HEK293T (cell line): ENCODE measurements around the gene TMEM171.

Source experiments
- ARNT ChIP-seq: fragments of 450-650 bp; IDR thresholded peaks from 2 replicates; pipeline ENCODE4 v1.6.1; 2017; ENCODE audit warnings: mild to moderate bottlenecking
- BHLHE40 ChIP-seq: fragments of 450-650 bp; IDR thresholded peaks from 2 replicates; pipeline ENCODE4 v1.6.1; 2016; ENCODE audit warnings: mild to moderate bottlenecking, moderate library complexity, borderline replicate concordance
- CTBP1 ChIP-seq: fragments of 450-650 bp; IDR thresholded peaks from 2 replicates; pipeline ENCODE4 v1.6.1; 2016; ENCODE audit warnings: borderline replicate concordance
- ELF4 ChIP-seq: fragments of 450-650 bp; IDR thresholded peaks from 2 replicates; pipeline ENCODE4 v1.6.1; 2017; ENCODE audit warnings: antibody characterized with exemption
- FOXK2 ChIP-seq: fragments of 450-650 bp; IDR thresholded peaks from 2 replicates; pipeline ENCODE4 v1.6.1; 2016; ENCODE audit warnings: mild to moderate bottlenecking
- FOXM1 ChIP-seq: fragments of 450-650 bp; IDR thresholded peaks from 2 replicates; pipeline ENCODE4 v1.6.1; 2017; ENCODE audit warnings: mild to moderate bottlenecking, borderline replicate concordance
- HDGF ChIP-seq: fragments of 450-650 bp; IDR thresholded peaks from 2 replicates; pipeline ENCODE4 v1.6.1; 2017; ENCODE audit warnings: antibody characterized with exemption, borderline replicate concordance
- LEF1 ChIP-seq: fragments of 450-650 bp; IDR thresholded peaks from 2 replicates; pipeline ENCODE4 v1.6.1; 2017; ENCODE audit warnings: mild to moderate bottlenecking, borderline replicate concordance
- NFRKB ChIP-seq: fragments of 450-650 bp; IDR thresholded peaks from 2 replicates; pipeline ENCODE4 v1.6.1; 2016; ENCODE audit warnings: mild to moderate bottlenecking, moderate library complexity
- SP1 ChIP-seq: fragments of 450-650 bp; IDR thresholded peaks from 2 replicates; pipeline ENCODE4 v1.6.1; 2017
- SUZ12 ChIP-seq: fragments of 450-650 bp; IDR thresholded peaks from 2 replicates; pipeline ENCODE4 v1.6.1; 2016; ENCODE audit warnings: mild to moderate bottlenecking
- TARDBP ChIP-seq: fragments of 450-650 bp; IDR thresholded peaks from 2 replicates; pipeline ENCODE4 v1.6.1; 2016
- TF ChIP-seq, protein P1 (sequence below): fragments of 450-650 bp; IDR thresholded peaks from 2 replicates; pipeline ENCODE4 v1.6.1; 2016

DNA sequence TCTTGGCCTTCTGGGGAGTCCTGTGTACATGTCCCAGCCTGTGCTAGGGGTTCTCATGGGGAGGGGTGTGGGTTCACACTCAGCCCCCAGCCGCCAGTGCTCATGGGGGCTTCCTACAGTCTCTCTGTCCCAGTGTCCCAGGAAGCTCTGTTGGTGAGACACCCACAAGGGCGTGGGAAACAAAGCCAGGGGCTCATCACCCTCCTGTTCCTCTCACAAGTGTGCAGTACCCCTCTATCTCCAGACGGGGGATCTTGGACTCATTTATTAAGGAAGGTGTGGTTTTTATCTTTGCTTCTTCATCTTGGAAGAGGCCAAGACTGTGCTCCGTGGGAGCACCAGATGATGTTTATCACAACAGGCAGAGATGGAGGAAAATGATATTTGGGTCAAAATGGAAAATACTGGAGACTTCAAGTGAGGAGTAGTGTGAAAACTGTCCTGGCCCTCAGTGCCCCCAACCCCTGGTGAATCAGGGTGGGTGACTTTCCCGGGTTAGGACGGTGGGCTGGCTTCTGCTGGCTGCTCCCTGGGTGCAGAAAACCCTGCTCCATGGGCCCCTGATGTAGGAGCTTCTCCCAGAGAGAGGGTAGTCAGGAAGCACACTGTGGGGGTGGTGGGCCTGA lies 15.2 kb downstream of the TMEM171 start:
- TF ChIP-seq, protein P1, sequence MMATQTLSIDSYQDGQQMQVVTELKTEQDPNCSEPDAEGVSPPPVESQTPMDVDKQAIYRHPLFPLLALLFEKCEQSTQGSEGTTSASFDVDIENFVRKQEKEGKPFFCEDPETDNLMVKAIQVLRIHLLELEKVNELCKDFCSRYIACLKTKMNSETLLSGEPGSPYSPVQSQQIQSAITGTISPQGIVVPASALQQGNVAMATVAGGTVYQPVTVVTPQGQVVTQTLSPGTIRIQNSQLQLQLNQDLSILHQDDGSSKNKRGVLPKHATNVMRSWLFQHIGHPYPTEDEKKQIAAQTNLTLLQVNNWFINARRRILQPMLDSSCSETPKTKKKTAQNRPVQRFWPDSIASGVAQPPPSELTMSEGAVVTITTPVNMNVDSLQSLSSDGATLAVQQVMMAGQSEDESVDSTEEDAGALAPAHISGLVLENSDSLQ = no peak
- TF ChIP-seq BHLHE40 (no peak), FOXM1 (no peak), HDGF (no peak), TARDBP (no peak), SUZ12 (no peak), NFRKB (no peak), ARNT (no peak), FOXK2 (no peak), ELF4 (no peak), SP1 (no peak), CTBP1 (no peak), LEF1 (no peak)
